ENCODE measurements around the gene HLF. TPM values are rescaled to one million over a fixed set of nuclear protein-coding genes. Genes with fewer than 3 reads are reported as not detected.

The HLF gene
- polyA plus RNA-seq, 1 experiment, result not detected

GRCh38 chr17:55368706-55369105, 103.9 kb downstream of the HLF start:
- no peak overlapping the region for H3K27ac ChIP-seq (ENCODE audit: low read depth, low read length)
- POLR2A ChIA-PET, result no interaction called here
- H3K4me3 ChIP-seq (ENCODE audit: low read depth, low read length), result no peak overlapping the region
- H3K9me3 ChIP-seq (ENCODE audit: control insufficient read depth, insufficient read depth, low read length), result no peaks in the 10 kb centered on the region
- H3K27me3 ChIP-seq (ENCODE audit: control insufficient read depth, insufficient read depth, low read length), result no peaks in the 10 kb centered on the region
- CTCF ChIA-PET, result interaction anchor here (0.6 kb wide), 2 partner anchors 12 to 371 kb away, joined by 3 read pairs; no protein-coding TSS in a partner anchor
- TF ChIP-seq, protein P1, sequence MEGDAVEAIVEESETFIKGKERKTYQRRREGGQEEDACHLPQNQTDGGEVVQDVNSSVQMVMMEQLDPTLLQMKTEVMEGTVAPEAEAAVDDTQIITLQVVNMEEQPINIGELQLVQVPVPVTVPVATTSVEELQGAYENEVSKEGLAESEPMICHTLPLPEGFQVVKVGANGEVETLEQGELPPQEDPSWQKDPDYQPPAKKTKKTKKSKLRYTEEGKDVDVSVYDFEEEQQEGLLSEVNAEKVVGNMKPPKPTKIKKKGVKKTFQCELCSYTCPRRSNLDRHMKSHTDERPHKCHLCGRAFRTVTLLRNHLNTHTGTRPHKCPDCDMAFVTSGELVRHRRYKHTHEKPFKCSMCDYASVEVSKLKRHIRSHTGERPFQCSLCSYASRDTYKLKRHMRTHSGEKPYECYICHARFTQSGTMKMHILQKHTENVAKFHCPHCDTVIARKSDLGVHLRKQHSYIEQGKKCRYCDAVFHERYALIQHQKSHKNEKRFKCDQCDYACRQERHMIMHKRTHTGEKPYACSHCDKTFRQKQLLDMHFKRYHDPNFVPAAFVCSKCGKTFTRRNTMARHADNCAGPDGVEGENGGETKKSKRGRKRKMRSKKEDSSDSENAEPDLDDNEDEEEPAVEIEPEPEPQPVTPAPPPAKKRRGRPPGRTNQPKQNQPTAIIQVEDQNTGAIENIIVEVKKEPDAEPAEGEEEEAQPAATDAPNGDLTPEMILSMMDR (IDR thresholded peaks at IDR 0.05; ENCODE audit: low read depth, low read length), result no peak
- no peak for DNase-seq (ENCODE audit: low read depth, low spot score)

Other genes with a start within 250 kb of the HLF start
- gene MMD, start 156.9 kb downstream of the HLF start, polyA plus RNA-seq (2011; rRNA removed), result 33.0 and 41.6 TPM in 2 replicates
- not detected in 2 replicates for gene SMIM36, start 246.5 kb downstream of the HLF start, polyA plus RNA-seq (2011; rRNA removed)

Data from AG04450 (cell line).